HPDE6-E6E7 (cell line): ENCODE data around the gene GPR171.
"Not testable (repeated sequence)": the region's sequence is repeated elsewhere in the genome, so short reads cannot be mapped to it uniquely, and the experiment has no call there.

Experiments used
- DNase-seq: peaks from one replicate; pipeline ENCODE4 v3.0.0; 2011; ENCODE audit warnings: missing footprints; ENCODE audit errors: extremely low spot score

GPR171 gene

DNA sequence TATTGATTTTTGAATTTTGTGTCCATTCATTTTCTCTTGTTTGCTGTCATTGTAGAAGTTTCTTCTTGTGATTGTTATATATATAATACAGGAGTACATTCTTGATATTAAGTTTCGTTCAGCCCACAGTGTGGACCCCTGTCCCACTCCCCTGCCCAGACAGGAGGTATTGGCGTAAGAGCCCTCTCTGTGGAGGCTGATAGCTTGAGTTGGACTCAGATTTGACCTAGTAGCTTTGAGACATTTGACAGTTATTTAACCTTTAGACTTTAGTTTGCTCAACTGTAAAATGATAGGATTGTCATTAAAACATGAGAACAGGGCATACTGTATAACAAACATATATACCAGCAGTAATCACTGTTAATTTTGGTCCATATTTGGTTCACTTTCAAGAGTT lies 27.1 kb downstream of the GPR171 start:
- no peak for DNase-seq

DNA sequence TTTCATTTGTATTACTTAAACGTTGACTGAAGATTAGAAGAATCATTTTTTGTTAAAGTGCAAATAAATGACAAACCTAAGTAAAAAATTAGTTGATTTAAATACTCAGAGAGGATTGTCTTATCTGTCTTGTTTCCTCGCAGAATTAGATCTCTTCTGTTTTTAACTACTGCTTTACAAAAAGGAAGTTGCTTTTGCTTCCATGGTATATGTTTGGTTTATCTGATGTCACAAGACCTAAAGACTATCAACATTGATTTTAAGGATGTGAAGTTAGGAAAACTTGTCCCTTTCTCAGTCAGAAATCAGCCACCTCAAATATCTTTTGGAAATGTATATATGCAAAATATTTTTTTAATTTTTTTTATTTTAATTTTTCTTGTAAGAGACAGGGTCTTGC lies 28.7 kb downstream of the GPR171 start:
- no peak for DNase-seq

GRCh38 chr3:151171145-151171757 lies 31.8 kb downstream of the GPR171 start:
- no peak for DNase-seq

GRCh38 chr3:151169948-151170679 lies 32.9 kb downstream of the GPR171 start:
- not testable (repeated sequence) for DNase-seq

DNA sequence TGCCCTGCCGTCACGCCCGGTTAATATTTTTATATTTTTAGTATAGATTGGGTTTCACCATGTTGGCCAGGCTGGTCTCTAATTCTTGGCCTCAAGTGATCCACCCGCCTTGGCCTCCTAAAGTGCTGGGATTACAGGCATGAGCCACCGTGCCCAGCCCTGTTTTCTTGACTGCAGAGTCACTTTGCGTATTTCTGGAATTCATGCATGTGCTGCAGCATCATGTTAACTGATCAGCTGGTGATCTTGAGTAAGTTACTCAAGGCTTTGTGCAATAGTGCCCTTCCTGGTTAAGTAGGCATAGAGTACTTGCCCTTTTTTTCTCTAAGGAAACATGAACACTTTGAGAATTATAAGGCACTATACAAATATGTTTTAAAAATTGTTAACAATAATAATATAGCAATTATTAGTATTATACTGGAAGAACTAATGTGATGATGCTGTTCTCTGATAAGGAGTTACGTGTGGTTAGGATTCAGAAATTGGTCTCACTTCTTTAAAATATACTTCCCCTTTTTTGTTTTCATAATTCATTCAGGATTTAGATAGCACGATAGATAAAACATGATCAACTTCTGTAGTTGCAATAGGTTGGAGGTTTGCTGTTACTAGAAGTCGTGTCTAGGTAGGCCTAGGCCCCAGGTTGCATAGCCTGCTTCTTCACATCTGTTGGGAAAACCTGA lies 33.6 kb downstream of the GPR171 start:
- DNase-seq = no peak

GRCh38 chr3:151168269-151169094 lies 34.5 kb downstream of the GPR171 start:
- DNase-seq = peak; percentile 52

DNA sequence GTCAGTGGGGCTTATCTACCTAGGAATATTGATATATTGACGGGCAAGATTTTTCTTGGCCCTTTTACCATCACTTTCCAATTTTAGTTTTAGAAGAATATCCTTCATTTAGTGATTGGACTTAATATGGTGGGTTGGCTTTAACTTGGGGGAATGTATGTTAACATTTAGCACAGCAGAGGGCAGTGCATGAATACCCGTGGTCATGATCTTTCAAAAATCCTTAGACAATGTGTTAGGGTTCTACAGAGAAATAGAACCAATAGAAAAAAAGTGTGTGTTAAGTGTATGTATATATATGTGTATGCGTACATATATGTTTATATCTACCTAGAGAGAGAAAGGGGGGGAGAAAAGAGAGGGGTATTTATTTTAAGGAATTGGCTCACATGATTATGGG lies 36.9 kb downstream of the GPR171 start:
- DNase-seq = no peak

GRCh38 chr3:151165226-151165625 lies 37.8 kb downstream of the GPR171 start:
- no peak for DNase-seq

- no peak for DNase-seq
These were observed 43.2 kb downstream of the GPR171 start for GRCh38 chr3:151159806-151160205.

GRCh38 chr3:151156618-151157216 lies 46.3 kb downstream of the GPR171 start:
- DNase-seq = peak; percentile 48

- DNase-seq = no peak
These were observed 47.4 kb downstream of the GPR171 start for GRCh38 chr3:151155409-151156128.

DNA sequence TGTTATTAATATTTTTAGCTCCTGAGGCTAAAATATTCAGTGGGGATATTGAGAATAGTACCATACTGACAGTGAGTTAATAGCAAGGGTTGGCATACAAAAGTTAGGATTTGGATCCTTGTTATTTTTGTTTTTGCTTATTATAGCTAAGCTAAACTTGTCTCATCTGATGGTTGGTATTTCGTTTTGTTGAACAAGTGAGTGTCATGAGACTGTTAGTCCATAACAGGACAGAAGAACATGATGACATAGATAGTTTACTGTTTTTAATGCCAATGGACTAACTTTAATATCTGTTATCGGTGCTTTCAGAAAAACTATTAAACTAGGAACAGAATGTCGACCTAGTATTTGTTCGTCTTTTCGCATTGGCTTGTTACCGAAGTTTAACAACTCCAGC lies 48.5 kb downstream of the GPR171 start:
- no peak for DNase-seq

GRCh38 chr3:151152455-151153079 lies 50.4 kb downstream of the GPR171 start:
- no peak for DNase-seq
